Measurements from ENCODE around the gene WDR38. TPM values are rescaled to one million over a fixed set of nuclear protein-coding genes. Genes with fewer than 3 reads are reported as not detected.
A peak's percentile ranks its signal among the peaks of the same experiment; 100 is the strongest.

The WDR38 gene
- polyA plus RNA-seq (2012; ENCODE audit: low read depth, missing spikeins) = not detected

- TF ChIP-seq SPI1 (IDR thresholded peaks at IDR 0.05; ENCODE audit: low read depth, low read length) = no peak
- no peak for TF ChIP-seq POLR2A (IDR thresholded peaks at IDR 0.05; ENCODE audit: low read depth, low read length)
- no peak for TF ChIP-seq PAX5 (IDR thresholded peaks at IDR 0.05; ENCODE audit: insufficient read depth, low read length, severe bottlenecking)
- no peak for TF ChIP-seq POU2F2 (IDR thresholded peaks at IDR 0.05; ENCODE audit: low read depth, low read length)
- TF ChIP-seq POLR2AphosphoS5 (IDR thresholded peaks at IDR 0.05; ENCODE audit: low read depth, low read length) = no peak
- no peak for TF ChIP-seq TAF1 (IDR thresholded peaks at IDR 0.05; ENCODE audit: low read depth, low read length)
- DNase-seq (ENCODE audit: insufficient read length, low spot score) = peak; percentile 86
- FAIRE-seq = peak; percentile 92
Measured at GRCh38 chr9:124852829-124853531, at the start of gene WDR38. Gene WDR38, plus strand, starts transcription at chr9:124853460. Its CDS starts 72 bp downstream, at chr9:124853532.

- no peak for TF ChIP-seq SPI1 (IDR thresholded peaks at IDR 0.05; ENCODE audit: low read depth, low read length)
- no peak for TF ChIP-seq TAF1 (IDR thresholded peaks at IDR 0.05; ENCODE audit: low read depth, low read length)
- TF ChIP-seq POLR2AphosphoS5 (IDR thresholded peaks at IDR 0.05; ENCODE audit: low read depth, low read length) = no peak
- TF ChIP-seq POU2F2 (IDR thresholded peaks at IDR 0.05; ENCODE audit: low read depth, low read length) = no peak
- TF ChIP-seq PAX5 (IDR thresholded peaks at IDR 0.05; ENCODE audit: insufficient read depth, low read length, severe bottlenecking) = no peak
- DNase-seq (ENCODE audit: insufficient read length, low spot score) (no peak), FAIRE-seq (no peak)
Measured at GRCh38 chr9:124803911-124804310, 49.3 kb upstream of the WDR38 start.

GRCh38 chr9:124805186-124805585 lies 48.1 kb upstream of the WDR38 start:
- TF ChIP-seq TAF1 (IDR thresholded peaks at IDR 0.05; ENCODE audit: low read depth, low read length) = no peak
- TF ChIP-seq PAX5 (IDR thresholded peaks at IDR 0.05; ENCODE audit: insufficient read depth, low read length, severe bottlenecking) = no peak
- TF ChIP-seq POLR2A (IDR thresholded peaks at IDR 0.05; ENCODE audit: low read depth, low read length) = no peak
- TF ChIP-seq SPI1 (IDR thresholded peaks at IDR 0.05; ENCODE audit: low read depth, low read length) = no peak
- no peak for TF ChIP-seq POU2F2 (IDR thresholded peaks at IDR 0.05; ENCODE audit: low read depth, low read length)
- no peak for TF ChIP-seq POLR2AphosphoS5 (IDR thresholded peaks at IDR 0.05; ENCODE audit: low read depth, low read length)
- peak; percentile 61 for FAIRE-seq
- DNase-seq (ENCODE audit: insufficient read length, low spot score) = no peak

GRCh38 chr9:124808246-124808956 lies 44.9 kb upstream of the WDR38 start:
- FAIRE-seq (no peak), DNase-seq (ENCODE audit: insufficient read length, low spot score) (no peak)
- TF ChIP-seq POU2F2 (IDR thresholded peaks at IDR 0.05; ENCODE audit: low read depth, low read length) = no peak
- TF ChIP-seq PAX5 (IDR thresholded peaks at IDR 0.05; ENCODE audit: insufficient read depth, low read length, severe bottlenecking) = no peak
- no peak for TF ChIP-seq POLR2A (IDR thresholded peaks at IDR 0.05; ENCODE audit: low read depth, low read length)
- no peak for TF ChIP-seq TAF1 (IDR thresholded peaks at IDR 0.05; ENCODE audit: low read depth, low read length)
- no peak for TF ChIP-seq SPI1 (IDR thresholded peaks at IDR 0.05; ENCODE audit: low read depth, low read length)
- no peak for TF ChIP-seq POLR2AphosphoS5 (IDR thresholded peaks at IDR 0.05; ENCODE audit: low read depth, low read length)

- no peak for DNase-seq (ENCODE audit: insufficient read length, low spot score)
- no peak for FAIRE-seq
- no peak for TF ChIP-seq POLR2A (IDR thresholded peaks at IDR 0.05; ENCODE audit: low read depth, low read length)
- TF ChIP-seq POU2F2 (IDR thresholded peaks at IDR 0.05; ENCODE audit: low read depth, low read length) = no peak
- no peak for TF ChIP-seq PAX5 (IDR thresholded peaks at IDR 0.05; ENCODE audit: insufficient read depth, low read length, severe bottlenecking)
- TF ChIP-seq POLR2AphosphoS5 (IDR thresholded peaks at IDR 0.05; ENCODE audit: low read depth, low read length) = no peak
- no peak for TF ChIP-seq TAF1 (IDR thresholded peaks at IDR 0.05; ENCODE audit: low read depth, low read length)
- no peak for TF ChIP-seq SPI1 (IDR thresholded peaks at IDR 0.05; ENCODE audit: low read depth, low read length)
Measured at GRCh38 chr9:124809211-124809610, 44.0 kb upstream of the WDR38 start.

- FAIRE-seq = no peak
- TF ChIP-seq POLR2AphosphoS5 (IDR thresholded peaks at IDR 0.05; ENCODE audit: low read depth, low read length) (no peak), PAX5 (IDR thresholded peaks at IDR 0.05; ENCODE audit: insufficient read depth, low read length, severe bottlenecking) (no peak), POU2F2 (IDR thresholded peaks at IDR 0.05; ENCODE audit: low read depth, low read length) (no peak), POLR2A (IDR thresholded peaks at IDR 0.05; ENCODE audit: low read depth, low read length) (no peak), TAF1 (IDR thresholded peaks at IDR 0.05; ENCODE audit: low read depth, low read length) (no peak), SPI1 (IDR thresholded peaks at IDR 0.05; ENCODE audit: low read depth, low read length) (no peak)
- DNase-seq (ENCODE audit: insufficient read length, low spot score) = no peak
Measured at GRCh38 chr9:124809741-124810500, 43.3 kb upstream of the WDR38 start.

GRCh38 chr9:124810663-124811355 lies 42.5 kb upstream of the WDR38 start:
- FAIRE-seq (no peak), DNase-seq (ENCODE audit: insufficient read length, low spot score) (no peak)
- no peak for TF ChIP-seq TAF1 (IDR thresholded peaks at IDR 0.05; ENCODE audit: low read depth, low read length)
- no peak for TF ChIP-seq POLR2AphosphoS5 (IDR thresholded peaks at IDR 0.05; ENCODE audit: low read depth, low read length)
- no peak for TF ChIP-seq POU2F2 (IDR thresholded peaks at IDR 0.05; ENCODE audit: low read depth, low read length)
- TF ChIP-seq PAX5 (IDR thresholded peaks at IDR 0.05; ENCODE audit: insufficient read depth, low read length, severe bottlenecking) = no peak
- no peak for TF ChIP-seq POLR2A (IDR thresholded peaks at IDR 0.05; ENCODE audit: low read depth, low read length)
- TF ChIP-seq SPI1 (IDR thresholded peaks at IDR 0.05; ENCODE audit: low read depth, low read length) = no peak

GRCh38 chr9:124812441-124812876 lies 40.8 kb upstream of the WDR38 start:
- TF ChIP-seq SPI1 (IDR thresholded peaks at IDR 0.05; ENCODE audit: low read depth, low read length) = no peak
- no peak for TF ChIP-seq PAX5 (IDR thresholded peaks at IDR 0.05; ENCODE audit: insufficient read depth, low read length, severe bottlenecking)
- no peak for TF ChIP-seq POLR2A (IDR thresholded peaks at IDR 0.05; ENCODE audit: low read depth, low read length)
- TF ChIP-seq TAF1 (IDR thresholded peaks at IDR 0.05; ENCODE audit: low read depth, low read length) = no peak
- TF ChIP-seq POU2F2 (IDR thresholded peaks at IDR 0.05; ENCODE audit: low read depth, low read length) = no peak
- TF ChIP-seq POLR2AphosphoS5 (IDR thresholded peaks at IDR 0.05; ENCODE audit: low read depth, low read length) = no peak
- FAIRE-seq = no peak
- DNase-seq (ENCODE audit: insufficient read length, low spot score) = no peak

Data from GM12891 (cell line).